Sigmoid colon (tissue), 7 donors: ENCODE data around the gene CBY2. TPM values are rescaled to one million over a fixed set of nuclear protein-coding genes. Genes with fewer than 3 reads are reported as not detected.

ENCODE experiments used
- DNase-seq: peaks from one replicate; pipeline ENCODE4 v3.0.0-alpha.2; 2019
- H3K27ac ChIP-seq, 4 donors: fragments of 200-600 bp; sonication (generic); one replicate each; pipeline ENCODE4 v1.5.1; 2016 to 2019; ENCODE audit warnings: mild to moderate bottlenecking in 1 of 4
- H3K27me3 ChIP-seq, 3 donors: fragments of 200-600 bp; sonication (generic); one replicate each; pipeline ENCODE4 v1.5.1; 2019; ENCODE audit warnings: mild to moderate bottlenecking in 1 of 3
- H3K36me3 ChIP-seq, 4 donors: fragments of 200-600 bp; sonication (generic); one replicate each; pipeline ENCODE4 v1.5.1; 2016 to 2019
- H3K4me1 ChIP-seq, 4 donors: fragments of 200-600 bp; sonication (generic); one replicate each; pipeline ENCODE4 v1.5.1; 2017 to 2019
- H3K4me3 ChIP-seq, 4 donors: fragments of 200-600 bp; sonication (generic); one replicate each; pipeline ENCODE4 v1.5.1; 2017 to 2019; ENCODE audit warnings: mild to moderate bottlenecking in 2 of 4, moderate library complexity in 1 of 4
- H3K9me3 ChIP-seq, 4 donors: fragments of 200-600 bp in 3 of 4; sonication (generic) in 3 of 4; one replicate each; pipeline versions ENCODE4 v1.5.1 to v1.6.1; 2013 to 2019
- CTCF ChIP-seq, 4 experiments: fragments of 450-650 bp in 3 of 4; fragments of 200-600 bp in 1 of 4; IDR thresholded peaks; one replicate each; pipeline ENCODE4 v1.5.1; 2016 to 2019; ENCODE audit warnings: antibody characterized with exemption in 4 of 4, mild to moderate bottlenecking in 3 of 4, moderate library complexity in 2 of 4
- EP300 ChIP-seq, 4 donors: sonication (generic); formaldehyde crosslinking; IDR thresholded peaks; one replicate each; pipeline ENCODE4 v1.6.1; 2017; ENCODE audit warnings: antibody characterized with exemption in 4 of 4
- POLR2A ChIP-seq, 2 donors: fragments of 450-650 bp; IDR thresholded peaks; one replicate each; pipeline ENCODE4 v1.6.1; 2016; ENCODE audit warnings: antibody characterized with exemption in 2 of 2, mild to moderate bottlenecking in 2 of 2, moderate library complexity in 2 of 2
- POLR2AphosphoS5 ChIP-seq, 4 donors: sonication (generic); formaldehyde crosslinking; IDR thresholded peaks; one replicate each; pipeline ENCODE4 v1.6.1; 2017; ENCODE audit warnings: antibody characterized with exemption in 4 of 4
- WGBS, 2 donors: extraction: QIAGEN DNeasy Blood & Tissue Kit; methylation state at CpG; one replicate each; pipeline ENCODE4 v1.1.7; 2013; 5-methylcytosine and 5-hydroxymethylcytosine counted together
- intact Hi-C: fragments of 100-400 bp; cut with DNase I; formaldehyde crosslinking; loops from one replicate; pipeline ENCODE4 v1.15.1; 2023
- polyA plus RNA-seq, 3 donors: library from polyadenylated mRNA; stranded (reverse); fragments of 200-250 nt; gene quantifications; one replicate each; pipeline ENCODE4 v1.2.3, GENCODE V29; 2013
- total RNA-seq, 4 donors: library from RNA; depleted of rRNA; stranded (reverse); fragments of >200 nt; gene quantifications; one replicate each; pipeline ENCODE4 v1.1.0, GENCODE V29; 2016
- donor health status: healthy with polysubstance abuse.
- donor health status: Bipolar disorder and iron deficiency.
- donor health status: healthy.

CBY2 gene
- total and polyA plus RNA-seq, 7 donors, result not detected

- intact Hi-C loops, result no loop called here
- no peak for DNase-seq
- WGBS, 2 donors, result 95 to 96% methylated on average over 18 of the region's 18 CpGs
- H3K4me3 ChIP-seq, result no peak overlapping the region
- H3K27me3 ChIP-seq, result no peaks in the 10 kb centered on the region
- H3K36me3 ChIP-seq, result no peaks in the 10 kb centered on the region
- no peaks in the 10 kb centered on the region for H3K9me3 ChIP-seq
- H3K4me1 ChIP-seq, result no peaks in the 10 kb centered on the region
- H3K27ac ChIP-seq, result no peak overlapping the region
- TF ChIP-seq POLR2AphosphoS5 (IDR thresholded peaks at IDR 0.05) (no peak), CTCF (IDR thresholded peaks at IDR 0.05) (no peak), EP300 (IDR thresholded peaks at IDR 0.05) (no peak), POLR2A (IDR thresholded peaks at IDR 0.05) (no peak)
These were observed 12.1 kb downstream of the CBY2 start for GRCh38 chr13:45714170-45714569.

GRCh38 chr13:45715351-45715750 is 13.2 kb downstream of the CBY2 start:
- whole genome bisulfite sequencing, 2 donors, result 88 to 90% methylated on average over 3 of the region's 3 CpGs
- TF ChIP-seq EP300 (IDR thresholded peaks at IDR 0.05) (no peak), POLR2AphosphoS5 (IDR thresholded peaks at IDR 0.05) (no peak), POLR2A (IDR thresholded peaks at IDR 0.05) (no peak), CTCF (IDR thresholded peaks at IDR 0.05) (no peak)
- Histone ChIP-seq H3K4me1 (no peaks in the 10 kb centered on the region), H3K27me3 (no peaks in the 10 kb centered on the region), H3K36me3 (no peaks in the 10 kb centered on the region), H3K9me3 (no peaks in the 10 kb centered on the region), H3K27ac (no peak overlapping the region), H3K4me3 (no peak overlapping the region)
- intact Hi-C loops, result no loop called here
- DNase-seq, result no peak

- TF ChIP-seq EP300 (IDR thresholded peaks at IDR 0.05) (no peak), POLR2A (IDR thresholded peaks at IDR 0.05) (no peak), CTCF (IDR thresholded peaks at IDR 0.05) (no peak), POLR2AphosphoS5 (IDR thresholded peaks at IDR 0.05) (no peak)
- Histone ChIP-seq H3K27ac (no peak overlapping the region), H3K36me3 (no peaks in the 10 kb centered on the region), H3K9me3 (no peaks in the 10 kb centered on the region), H3K4me1 (no peaks in the 10 kb centered on the region), H3K4me3 (no peak overlapping the region), H3K27me3 (no peaks in the 10 kb centered on the region)
- intact Hi-C loops, result no loop called here
- 20 to 53% methylated on average over 1 of the region's 1 CpG for WGBS, 2 donors
- DNase-seq, result no peak
These were observed 15.2 kb downstream of the CBY2 start for GRCh38 chr13:45717349-45717748.

GRCh38 chr13:45718063-45718462 is 15.9 kb downstream of the CBY2 start:
- no peaks in the 10 kb centered on the region for H3K4me1 ChIP-seq
- WGBS, 2 donors, result 60 to 68% methylated on average over 5 of the region's 5 CpGs
- no peak overlapping the region for H3K4me3 ChIP-seq
- TF ChIP-seq CTCF (IDR thresholded peaks at IDR 0.05) (no peak), POLR2A (IDR thresholded peaks at IDR 0.05) (no peak), EP300 (IDR thresholded peaks at IDR 0.05) (no peak), POLR2AphosphoS5 (IDR thresholded peaks at IDR 0.05) (no peak)
- H3K27me3 ChIP-seq, result no peaks in the 10 kb centered on the region
- H3K27ac ChIP-seq, result no peak overlapping the region
- no peaks in the 10 kb centered on the region for H3K9me3 ChIP-seq
- intact Hi-C loops, result no loop called here
- no peak for DNase-seq
- no peaks in the 10 kb centered on the region for H3K36me3 ChIP-seq

- H3K9me3 ChIP-seq, result no peaks in the 10 kb centered on the region
- no peak for DNase-seq
- no peaks in the 10 kb centered on the region for H3K36me3 ChIP-seq
- WGBS, 2 donors, result 68 to 76% methylated on average over 1 of the region's 1 CpG
- intact Hi-C loops, result no loop called here
- no peaks in the 10 kb centered on the region for H3K27me3 ChIP-seq
- H3K27ac ChIP-seq, result no peak overlapping the region
- H3K4me3 ChIP-seq, result no peak overlapping the region
- no peaks in the 10 kb centered on the region for H3K4me1 ChIP-seq
- no peak for TF ChIP-seq EP300 (IDR thresholded peaks at IDR 0.05)
- TF ChIP-seq CTCF (IDR thresholded peaks at IDR 0.05), result no peak
- no peak for TF ChIP-seq POLR2AphosphoS5 (IDR thresholded peaks at IDR 0.05)
- TF ChIP-seq POLR2A (IDR thresholded peaks at IDR 0.05), result no peak
These were observed 16.9 kb downstream of the CBY2 start for GRCh38 chr13:45718992-45719391.
